HepG2 (cell line): ENCODE data around the gene NUP214. TPM values are rescaled to one million over a fixed set of nuclear protein-coding genes. Genes with fewer than 3 reads are reported as not detected.

ENCODE experiments used
- ATAC-seq: fragments of 200-7000 bp; cut with Tn5 transposase; 3 replicates; pipeline ENCODE4 v1.9.1; 2020; ENCODE audit warnings: mild to moderate bottlenecking, moderate library complexity
- BruUV-seq: library from RNA; stranded (reverse); fragments of 400-500 nt; replicated peaks from 2 replicates; lab custom pipeline; 2021; lab: Mats Ljungman, UMichigan
- CTCF ChIA-PET: fragments of 300-600 bp; formaldehyde crosslinking; extraction: SDS; loops from one replicate; lab custom pipeline; 2021; ENCODE audit warnings: low total read pairs, inconsistent platforms, low intra/inter-chr PET ratio; lab: Yijun Ruan, JAX
- POLR2A ChIA-PET: fragments of 350-600 bp; sonication (Branson Sonifier 250); formaldehyde crosslinking; loops from one replicate; lab custom pipeline; 2020; ENCODE audit warnings: antibody characterized with exemption, inconsistent platforms; lab: Yijun Ruan, JAX
- DNase-seq: peaks from one replicate; pipeline ENCODE4 v3.0.0-alpha.2; 2015; ENCODE audit warnings: low spot score
- FAIRE-seq: peaks from 3 replicates; lab custom pipeline; 2011; peaks lifted over from hg19 to GRCh38; lab: Jason Lieb, UNC
- H2AFZ ChIP-seq: one replicate; pipeline ENCODE4 v1.6.1; 2011; ENCODE audit warnings: low read length, inconsistent platforms
- H3K27ac ChIP-seq: fragments of 300-600 bp; 3 replicates; pipeline ENCODE4 v1.8.0; 2011; ENCODE audit warnings: mixed run types, mild to moderate bottlenecking, mixed read lengths, low read length, inconsistent platforms; ENCODE audit not compliant: insufficient read depth; ENCODE audit errors: extremely low read length
- H3K27me3 ChIP-seq, 2 experiments: fragments of 200-600 bp in 1 of 2; 2 replicates in 1 of 2; 3 replicates in 1 of 2; pipeline versions ENCODE4 v1.6.0 to v1.8.0; 2011; ENCODE audit warnings: low read length in 2 of 2, mild to moderate bottlenecking in 2 of 2, moderate library complexity in 2 of 2, inconsistent platforms in 1 of 2; ENCODE audit not compliant: insufficient read depth in 2 of 2, control insufficient read depth in 1 of 2
- H3K36me3 ChIP-seq, 2 experiments: fragments of 200-600 bp in 1 of 2; replicated peaks in 1 of 2; 2 replicates in 1 of 2; 3 replicates in 1 of 2; pipeline versions ENCODE4 v1.5.1 to v1.8.0; 2011; ENCODE audit warnings: low read length in 2 of 2, inconsistent platforms in 1 of 2; ENCODE audit not compliant: insufficient read depth in 2 of 2, control insufficient read depth in 1 of 2
- H3K4me1 ChIP-seq: 2 replicates; pipeline ENCODE4 v1.5.1; 2012; ENCODE audit warnings: low read length, inconsistent platforms; ENCODE audit not compliant: insufficient read depth
- H3K4me2 ChIP-seq: 2 replicates; pipeline ENCODE4 v1.6.0; 2011; ENCODE audit warnings: low read depth, low read length, inconsistent platforms
- H3K4me3 ChIP-seq, 3 experiments: fragments of 200-600 bp in 1 of 3; sonication (generic), shearing (Covaris generic) in 1 of 3; replicated peaks in 1 of 3; 2 replicates each; pipeline ENCODE4 v1.5.1; 2011 to 2016; ENCODE audit warnings: low read length in 3 of 3, inconsistent platforms in 2 of 3, low read depth in 2 of 3, mild to moderate bottlenecking in 2 of 3, control low read depth in 1 of 3, mixed read lengths in 1 of 3; ENCODE audit not compliant: insufficient read depth in 1 of 3
- H3K79me2 ChIP-seq: one replicate; pipeline ENCODE4 v1.6.1; 2011; ENCODE audit warnings: low read length, inconsistent platforms; ENCODE audit not compliant: insufficient read depth
- H3K9ac ChIP-seq: 2 replicates; pipeline ENCODE4 v1.6.0; 2011; ENCODE audit warnings: mild to moderate bottlenecking, low read depth, low read length, inconsistent platforms; ENCODE audit not compliant: insufficient read depth
- H3K9me3 ChIP-seq: 2 replicates; pipeline ENCODE4 v1.5.1; 2012; ENCODE audit warnings: mild to moderate bottlenecking, low read length
- H4K20me1 ChIP-seq: 2 replicates; pipeline ENCODE4 v1.6.0; 2011; ENCODE audit warnings: inconsistent platforms, mild to moderate bottlenecking, low read length, moderate library complexity; ENCODE audit not compliant: insufficient read depth
- ARNT2 ChIP-seq: sonication (generic); formaldehyde crosslinking; IDR thresholded peaks from 2 replicates; pipeline ENCODE4 v1.8.0; 2022; ENCODE audit warnings: mild to moderate bottlenecking, low read depth, missing genetic modification reagents, moderate library complexity
- CSRNP2 ChIP-seq: sonication (generic); formaldehyde crosslinking; conservative IDR thresholded peaks from 2 replicates; pipeline ENCODE4 v1.8.0; 2022; ENCODE audit warnings: low read depth, missing genetic modification reagents
- HMGA1 ChIP-seq: sonication (generic); formaldehyde crosslinking; conservative IDR thresholded peaks from 2 replicates; pipeline ENCODE4 v1.4.0; 2020; ENCODE audit warnings: missing genetic modification reagents
- KLF9 ChIP-seq: IDR thresholded peaks from 2 replicates; pipeline ENCODE4 v1.6.1; 2016; ENCODE audit warnings: low read depth
- MAX ChIP-seq: IDR thresholded peaks from 2 replicates; pipeline ENCODE4 v1.6.1; 2012; ENCODE audit warnings: inconsistent platforms
- YEATS2 ChIP-seq: sonication (generic); formaldehyde crosslinking; IDR thresholded peaks from 2 replicates; pipeline ENCODE4 v1.4.0; 2020; ENCODE audit warnings: missing genetic modification reagents, borderline replicate concordance
- YY1 ChIP-seq: IDR thresholded peaks from 2 replicates; pipeline ENCODE4 v1.6.1; 2011; ENCODE audit warnings: low read length, low read depth, moderate library complexity, mild to moderate bottlenecking; ENCODE audit not compliant: insufficient read depth, insufficient replicate concordance
- ZMAT5 ChIP-seq: sonication (generic); formaldehyde crosslinking; IDR thresholded peaks from 2 replicates; pipeline ENCODE4 v1.5.0; 2020; ENCODE audit warnings: mild to moderate bottlenecking, low read depth, missing genetic modification reagents, borderline replicate concordance
- ZNF260 ChIP-seq: sonication (generic); formaldehyde crosslinking; IDR thresholded peaks from 2 replicates; pipeline ENCODE4 v1.4.0; 2020; ENCODE audit warnings: missing genetic modification reagents, low read depth, mild to moderate bottlenecking, borderline replicate concordance
- ZNF274 ChIP-seq: sonication (generic); formaldehyde crosslinking; IDR thresholded peaks from 2 replicates; pipeline ENCODE4 v1.5.1; 2020; ENCODE audit warnings: mild to moderate bottlenecking, missing genetic modification reagents
- ZNF432 ChIP-seq: sonication (generic); formaldehyde crosslinking; IDR thresholded peaks from 2 replicates; pipeline ENCODE4 v1.5.0; 2020; ENCODE audit warnings: missing genetic modification reagents, mild to moderate bottlenecking, borderline replicate concordance
- ZNF501 ChIP-seq: sonication (generic); formaldehyde crosslinking; IDR thresholded peaks from 2 replicates; pipeline ENCODE4 v1.5.1; 2020; ENCODE audit warnings: mild to moderate bottlenecking, moderate library complexity, missing genetic modification reagents
- ZNF530 ChIP-seq: sonication (generic); formaldehyde crosslinking; IDR thresholded peaks from 2 replicates; pipeline ENCODE4 v1.5.0; 2020; ENCODE audit warnings: low read depth, mild to moderate bottlenecking, missing genetic modification reagents
- WGBS: methylation state at CpG from one replicate; pipeline ENCODE4 v1.1.6; 2017; ENCODE audit warnings: low lambda C conversion rate; 5-methylcytosine and 5-hydroxymethylcytosine counted together
- in situ Hi-C: cut with HindIII; loops from 2 replicates; pipeline ENCODE4 v1.10.0; 2017; ENCODE audit warnings: low pct_unique_long_range_greater_than_20kb; ENCODE audit not compliant: extremely low pct_ligation_motif_present
- intact Hi-C: fragments of 100-400 bp; cut with micrococcal nuclease; formaldehyde crosslinking; loops from one replicate; pipeline ENCODE4 v1.10.0; 2022; ENCODE audit not compliant: unreplicated experiment
- polyA plus RNA-seq, 8 experiments: library from polyadenylated mRNA; depleted of rRNA in 3 of 8; stranded (reverse) in 7 of 8; unstranded in 1 of 8; fragments of >200 nt; fragmentation: Illumina TruSeq in 4 of 8; extraction: Trizol in 4 of 8; gene quantifications; 2 replicates each; pipeline versions ENCODE4 v1.2.1 to v1.2.3, GENCODE V29; 2011 to 2016; ENCODE audit warnings: low read depth in 4 of 8, missing spikeins in 1 of 8, mixed read lengths in 1 of 8; ENCODE audit not compliant: insufficient read depth in 1 of 8
- total RNA-seq, 5 experiments: library from RNA; depleted of rRNA; stranded (reverse); fragments of >200 nt; fragmentation: Illumina TruSeq; extraction: Trizol; gene quantifications; 2 replicates each; pipeline ENCODE4 v1.2.3, GENCODE V29; 2016; ENCODE audit warnings: low read depth in 1 of 5

The NUP214 gene
- total and polyA plus RNA-seq, 2 of the 13 experiments (the other 11 are each of a cell fraction or from before 2014, with no cell fraction given), result 8.4 to 16.0 TPM

GRCh38 chr9:131187957-131188356, 62.6 kb downstream of the NUP214 start:
- in situ Hi-C loops (no loop called here), intact Hi-C loops (no loop called here)
- no peak overlapping the region for H3K27ac ChIP-seq
- 95% methylated on average over 4 of the region's 4 CpGs for WGBS
- peaks cover 12 to 75% of the 10 kb centered on the region in 2 experiments for H3K36me3 ChIP-seq
- POLR2A ChIA-PET, result interaction anchor here (0.6 kb wide), 1 partner anchor 185 kb away, joined by 3 read pairs; no protein-coding TSS in a partner anchor
- H3K4me1 ChIP-seq, result no peaks in the 10 kb centered on the region
- H4K20me1 ChIP-seq, result no peaks in the 10 kb centered on the region
- no peak overlapping the region for H2AFZ ChIP-seq
- no peak overlapping the region for H3K4me3 ChIP-seq
- TF ChIP-seq ZNF274 (CRISPR knock-in tag), result no peak
- TF ChIP-seq YEATS2 (CRISPR knock-in tag), result no peak
- TF ChIP-seq YY1, result no peak
- no peak for TF ChIP-seq ZNF530 (CRISPR knock-in tag)
- TF ChIP-seq ZNF260 (CRISPR knock-in tag), result no peak
- no peak for TF ChIP-seq MAX
- no peak for TF ChIP-seq ARNT2
- no peak for TF ChIP-seq CSRNP2 (CRISPR knock-in tag)
- no peak for TF ChIP-seq KLF9 (CRISPR knock-in tag)
- TF ChIP-seq ZNF501 (CRISPR knock-in tag), result no peak
- TF ChIP-seq ZNF432 (CRISPR knock-in tag), result no peak
- TF ChIP-seq ZMAT5, result no peak
- no peak for TF ChIP-seq HMGA1 (CRISPR knock-in tag)
- TF ChIP-seq, all 625 proteins: peak for 0
- no TSS peak for BruUV-seq
- Histone ChIP-seq H3K27me3 (no peaks in the 10 kb centered on the region), H3K9me3 (no peaks in the 10 kb centered on the region), H3K79me2 (no peaks in the 10 kb centered on the region), H3K9ac (no peak overlapping the region), H3K4me2 (no peak overlapping the region)
- FAIRE-seq (no peak), ATAC-seq (no peak), DNase-seq (no peak)
- CTCF ChIA-PET, result no interaction called here
